Liver (tissue), 3 donors: ENCODE results near the gene ZDHHC11.

ENCODE experiments used
- FOXA1 ChIP-seq: IDR thresholded peaks from 2 replicates; pipeline ENCODE4 v1.6.1; 2016; ENCODE audit warnings: antibody characterized with exemption
- RAD21 ChIP-seq, 2 donors: IDR thresholded peaks; 2 replicates each; pipeline ENCODE4 v1.6.1; 2016; ENCODE audit warnings: antibody characterized with exemption in 2 of 2, mild to moderate bottlenecking in 2 of 2
- TF ChIP-seq, protein P1 (sequence below): IDR thresholded peaks from 2 replicates; pipeline ENCODE4 v1.6.1; 2016; ENCODE audit warnings: antibody characterized with exemption
- TF ChIP-seq, protein P2 (sequence below): IDR thresholded peaks from 2 replicates; pipeline ENCODE4 v1.6.1; 2016; ENCODE audit warnings: antibody characterized with exemption
- TF ChIP-seq, protein P3 (sequence below): fragments of 150-350 bp; IDR thresholded peaks from 2 replicates; pipeline ENCODE4 v1.5.1; 2017; ENCODE audit warnings: improper control_type of control experiment, low read depth, low read length; ENCODE audit not compliant: missing input control
- TF ChIP-seq, protein P4 (sequence below): IDR thresholded peaks from 2 replicates; pipeline ENCODE4 v1.6.1; 2016; ENCODE audit warnings: antibody characterized with exemption
- TF ChIP-seq, protein P5 (sequence below): IDR thresholded peaks from 2 replicates; pipeline ENCODE4 v1.6.1; 2016; ENCODE audit warnings: antibody characterized with exemption, mild to moderate bottlenecking
- donor health status: healthy.
- donor health status: healthy.

DNA sequence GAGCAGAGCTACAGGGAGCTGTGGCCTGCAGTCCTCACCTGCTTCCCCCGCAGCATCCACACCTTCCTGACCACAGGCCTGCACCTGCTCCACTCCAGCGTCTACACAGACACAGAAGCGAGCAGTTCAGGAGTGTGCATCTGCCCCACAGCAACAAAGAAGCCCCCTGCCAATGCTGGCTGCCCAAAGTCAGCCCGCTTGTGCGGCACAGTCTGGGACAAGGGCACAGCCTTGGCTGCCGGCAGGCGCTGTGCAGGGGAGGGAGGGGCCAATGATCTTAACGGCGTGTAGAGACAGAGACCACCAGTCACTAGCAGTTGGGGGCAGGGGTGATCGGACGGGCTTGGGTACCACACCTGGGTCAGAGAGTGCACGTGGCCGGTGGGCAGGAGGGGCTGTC lies 35.2 kb upstream of the ZDHHC11 start:
- TF ChIP-seq RAD21 (IDR thresholded peaks at IDR 0.05) (no peak), FOXA1 (no peak)
- TF ChIP-seq, protein P1, sequence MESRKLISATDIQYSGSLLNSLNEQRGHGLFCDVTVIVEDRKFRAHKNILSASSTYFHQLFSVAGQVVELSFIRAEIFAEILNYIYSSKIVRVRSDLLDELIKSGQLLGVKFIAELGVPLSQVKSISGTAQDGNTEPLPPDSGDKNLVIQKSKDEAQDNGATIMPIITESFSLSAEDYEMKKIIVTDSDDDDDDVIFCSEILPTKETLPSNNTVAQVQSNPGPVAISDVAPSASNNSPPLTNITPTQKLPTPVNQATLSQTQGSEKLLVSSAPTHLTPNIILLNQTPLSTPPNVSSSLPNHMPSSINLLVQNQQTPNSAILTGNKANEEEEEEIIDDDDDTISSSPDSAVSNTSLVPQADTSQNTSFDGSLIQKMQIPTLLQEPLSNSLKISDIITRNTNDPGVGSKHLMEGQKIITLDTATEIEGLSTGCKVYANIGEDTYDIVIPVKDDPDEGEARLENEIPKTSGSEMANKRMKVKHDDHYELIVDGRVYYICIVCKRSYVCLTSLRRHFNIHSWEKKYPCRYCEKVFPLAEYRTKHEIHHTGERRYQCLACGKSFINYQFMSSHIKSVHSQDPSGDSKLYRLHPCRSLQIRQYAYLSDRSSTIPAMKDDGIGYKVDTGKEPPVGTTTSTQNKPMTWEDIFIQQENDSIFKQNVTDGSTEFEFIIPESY: no peak
- TF ChIP-seq, protein P2, sequence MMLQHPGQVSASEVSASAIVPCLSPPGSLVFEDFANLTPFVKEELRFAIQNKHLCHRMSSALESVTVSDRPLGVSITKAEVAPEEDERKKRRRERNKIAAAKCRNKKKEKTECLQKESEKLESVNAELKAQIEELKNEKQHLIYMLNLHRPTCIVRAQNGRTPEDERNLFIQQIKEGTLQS: no peak
- TF ChIP-seq, protein P3, sequence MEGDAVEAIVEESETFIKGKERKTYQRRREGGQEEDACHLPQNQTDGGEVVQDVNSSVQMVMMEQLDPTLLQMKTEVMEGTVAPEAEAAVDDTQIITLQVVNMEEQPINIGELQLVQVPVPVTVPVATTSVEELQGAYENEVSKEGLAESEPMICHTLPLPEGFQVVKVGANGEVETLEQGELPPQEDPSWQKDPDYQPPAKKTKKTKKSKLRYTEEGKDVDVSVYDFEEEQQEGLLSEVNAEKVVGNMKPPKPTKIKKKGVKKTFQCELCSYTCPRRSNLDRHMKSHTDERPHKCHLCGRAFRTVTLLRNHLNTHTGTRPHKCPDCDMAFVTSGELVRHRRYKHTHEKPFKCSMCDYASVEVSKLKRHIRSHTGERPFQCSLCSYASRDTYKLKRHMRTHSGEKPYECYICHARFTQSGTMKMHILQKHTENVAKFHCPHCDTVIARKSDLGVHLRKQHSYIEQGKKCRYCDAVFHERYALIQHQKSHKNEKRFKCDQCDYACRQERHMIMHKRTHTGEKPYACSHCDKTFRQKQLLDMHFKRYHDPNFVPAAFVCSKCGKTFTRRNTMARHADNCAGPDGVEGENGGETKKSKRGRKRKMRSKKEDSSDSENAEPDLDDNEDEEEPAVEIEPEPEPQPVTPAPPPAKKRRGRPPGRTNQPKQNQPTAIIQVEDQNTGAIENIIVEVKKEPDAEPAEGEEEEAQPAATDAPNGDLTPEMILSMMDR: no peak
- TF ChIP-seq, protein P4, sequence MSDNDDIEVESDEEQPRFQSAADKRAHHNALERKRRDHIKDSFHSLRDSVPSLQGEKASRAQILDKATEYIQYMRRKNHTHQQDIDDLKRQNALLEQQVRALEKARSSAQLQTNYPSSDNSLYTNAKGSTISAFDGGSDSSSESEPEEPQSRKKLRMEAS: no peak
- TF ChIP-seq, protein P5, sequence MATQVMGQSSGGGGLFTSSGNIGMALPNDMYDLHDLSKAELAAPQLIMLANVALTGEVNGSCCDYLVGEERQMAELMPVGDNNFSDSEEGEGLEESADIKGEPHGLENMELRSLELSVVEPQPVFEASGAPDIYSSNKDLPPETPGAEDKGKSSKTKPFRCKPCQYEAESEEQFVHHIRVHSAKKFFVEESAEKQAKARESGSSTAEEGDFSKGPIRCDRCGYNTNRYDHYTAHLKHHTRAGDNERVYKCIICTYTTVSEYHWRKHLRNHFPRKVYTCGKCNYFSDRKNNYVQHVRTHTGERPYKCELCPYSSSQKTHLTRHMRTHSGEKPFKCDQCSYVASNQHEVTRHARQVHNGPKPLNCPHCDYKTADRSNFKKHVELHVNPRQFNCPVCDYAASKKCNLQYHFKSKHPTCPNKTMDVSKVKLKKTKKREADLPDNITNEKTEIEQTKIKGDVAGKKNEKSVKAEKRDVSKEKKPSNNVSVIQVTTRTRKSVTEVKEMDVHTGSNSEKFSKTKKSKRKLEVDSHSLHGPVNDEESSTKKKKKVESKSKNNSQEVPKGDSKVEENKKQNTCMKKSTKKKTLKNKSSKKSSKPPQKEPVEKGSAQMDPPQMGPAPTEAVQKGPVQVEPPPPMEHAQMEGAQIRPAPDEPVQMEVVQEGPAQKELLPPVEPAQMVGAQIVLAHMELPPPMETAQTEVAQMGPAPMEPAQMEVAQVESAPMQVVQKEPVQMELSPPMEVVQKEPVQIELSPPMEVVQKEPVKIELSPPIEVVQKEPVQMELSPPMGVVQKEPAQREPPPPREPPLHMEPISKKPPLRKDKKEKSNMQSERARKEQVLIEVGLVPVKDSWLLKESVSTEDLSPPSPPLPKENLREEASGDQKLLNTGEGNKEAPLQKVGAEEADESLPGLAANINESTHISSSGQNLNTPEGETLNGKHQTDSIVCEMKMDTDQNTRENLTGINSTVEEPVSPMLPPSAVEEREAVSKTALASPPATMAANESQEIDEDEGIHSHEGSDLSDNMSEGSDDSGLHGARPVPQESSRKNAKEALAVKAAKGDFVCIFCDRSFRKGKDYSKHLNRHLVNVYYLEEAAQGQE: no peak
